Measurements from ENCODE around the gene TTC19.
"Not testable (repeated sequence)": the region's sequence is repeated elsewhere in the genome, so short reads cannot be mapped to it uniquely, and the experiment has no call there.

DNA sequence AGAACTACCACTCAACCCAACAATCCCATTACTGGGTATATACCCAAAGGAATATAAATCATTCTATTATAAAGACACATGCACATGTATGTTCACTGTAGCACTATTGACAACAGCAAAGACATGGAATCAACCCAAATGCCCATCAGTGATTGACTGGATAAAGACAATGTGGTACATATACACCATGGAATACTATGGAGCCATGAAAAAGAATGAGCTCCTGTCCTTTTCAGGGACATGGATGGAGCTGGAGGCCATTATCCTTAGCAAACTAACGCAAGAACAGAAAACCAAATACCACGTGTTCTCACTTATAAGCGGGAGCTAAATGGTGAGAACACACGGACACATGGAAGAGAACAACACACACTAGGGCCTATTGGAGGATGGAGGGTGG is 55.5 kb downstream of the TTC19 start:
- not testable (repeated sequence) for TF ChIP-seq POLR2AphosphoS5 (IDR thresholded peaks at IDR 0.05; ENCODE audit: low read depth); EZH2 (IDR thresholded peaks at IDR 0.05; ENCODE audit: low read depth, unreplicated experiment); CREB1 (CRISPR knock-in tag; IDR thresholded peaks at IDR 0.05; ENCODE audit: low read depth)
- TF ChIP-seq, protein P1, sequence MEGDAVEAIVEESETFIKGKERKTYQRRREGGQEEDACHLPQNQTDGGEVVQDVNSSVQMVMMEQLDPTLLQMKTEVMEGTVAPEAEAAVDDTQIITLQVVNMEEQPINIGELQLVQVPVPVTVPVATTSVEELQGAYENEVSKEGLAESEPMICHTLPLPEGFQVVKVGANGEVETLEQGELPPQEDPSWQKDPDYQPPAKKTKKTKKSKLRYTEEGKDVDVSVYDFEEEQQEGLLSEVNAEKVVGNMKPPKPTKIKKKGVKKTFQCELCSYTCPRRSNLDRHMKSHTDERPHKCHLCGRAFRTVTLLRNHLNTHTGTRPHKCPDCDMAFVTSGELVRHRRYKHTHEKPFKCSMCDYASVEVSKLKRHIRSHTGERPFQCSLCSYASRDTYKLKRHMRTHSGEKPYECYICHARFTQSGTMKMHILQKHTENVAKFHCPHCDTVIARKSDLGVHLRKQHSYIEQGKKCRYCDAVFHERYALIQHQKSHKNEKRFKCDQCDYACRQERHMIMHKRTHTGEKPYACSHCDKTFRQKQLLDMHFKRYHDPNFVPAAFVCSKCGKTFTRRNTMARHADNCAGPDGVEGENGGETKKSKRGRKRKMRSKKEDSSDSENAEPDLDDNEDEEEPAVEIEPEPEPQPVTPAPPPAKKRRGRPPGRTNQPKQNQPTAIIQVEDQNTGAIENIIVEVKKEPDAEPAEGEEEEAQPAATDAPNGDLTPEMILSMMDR (conservative IDR thresholded peaks at IDR 0.05; ENCODE audit: low read depth in 2 of 2), result not testable (repeated sequence)
- TF ChIP-seq, protein P2, sequence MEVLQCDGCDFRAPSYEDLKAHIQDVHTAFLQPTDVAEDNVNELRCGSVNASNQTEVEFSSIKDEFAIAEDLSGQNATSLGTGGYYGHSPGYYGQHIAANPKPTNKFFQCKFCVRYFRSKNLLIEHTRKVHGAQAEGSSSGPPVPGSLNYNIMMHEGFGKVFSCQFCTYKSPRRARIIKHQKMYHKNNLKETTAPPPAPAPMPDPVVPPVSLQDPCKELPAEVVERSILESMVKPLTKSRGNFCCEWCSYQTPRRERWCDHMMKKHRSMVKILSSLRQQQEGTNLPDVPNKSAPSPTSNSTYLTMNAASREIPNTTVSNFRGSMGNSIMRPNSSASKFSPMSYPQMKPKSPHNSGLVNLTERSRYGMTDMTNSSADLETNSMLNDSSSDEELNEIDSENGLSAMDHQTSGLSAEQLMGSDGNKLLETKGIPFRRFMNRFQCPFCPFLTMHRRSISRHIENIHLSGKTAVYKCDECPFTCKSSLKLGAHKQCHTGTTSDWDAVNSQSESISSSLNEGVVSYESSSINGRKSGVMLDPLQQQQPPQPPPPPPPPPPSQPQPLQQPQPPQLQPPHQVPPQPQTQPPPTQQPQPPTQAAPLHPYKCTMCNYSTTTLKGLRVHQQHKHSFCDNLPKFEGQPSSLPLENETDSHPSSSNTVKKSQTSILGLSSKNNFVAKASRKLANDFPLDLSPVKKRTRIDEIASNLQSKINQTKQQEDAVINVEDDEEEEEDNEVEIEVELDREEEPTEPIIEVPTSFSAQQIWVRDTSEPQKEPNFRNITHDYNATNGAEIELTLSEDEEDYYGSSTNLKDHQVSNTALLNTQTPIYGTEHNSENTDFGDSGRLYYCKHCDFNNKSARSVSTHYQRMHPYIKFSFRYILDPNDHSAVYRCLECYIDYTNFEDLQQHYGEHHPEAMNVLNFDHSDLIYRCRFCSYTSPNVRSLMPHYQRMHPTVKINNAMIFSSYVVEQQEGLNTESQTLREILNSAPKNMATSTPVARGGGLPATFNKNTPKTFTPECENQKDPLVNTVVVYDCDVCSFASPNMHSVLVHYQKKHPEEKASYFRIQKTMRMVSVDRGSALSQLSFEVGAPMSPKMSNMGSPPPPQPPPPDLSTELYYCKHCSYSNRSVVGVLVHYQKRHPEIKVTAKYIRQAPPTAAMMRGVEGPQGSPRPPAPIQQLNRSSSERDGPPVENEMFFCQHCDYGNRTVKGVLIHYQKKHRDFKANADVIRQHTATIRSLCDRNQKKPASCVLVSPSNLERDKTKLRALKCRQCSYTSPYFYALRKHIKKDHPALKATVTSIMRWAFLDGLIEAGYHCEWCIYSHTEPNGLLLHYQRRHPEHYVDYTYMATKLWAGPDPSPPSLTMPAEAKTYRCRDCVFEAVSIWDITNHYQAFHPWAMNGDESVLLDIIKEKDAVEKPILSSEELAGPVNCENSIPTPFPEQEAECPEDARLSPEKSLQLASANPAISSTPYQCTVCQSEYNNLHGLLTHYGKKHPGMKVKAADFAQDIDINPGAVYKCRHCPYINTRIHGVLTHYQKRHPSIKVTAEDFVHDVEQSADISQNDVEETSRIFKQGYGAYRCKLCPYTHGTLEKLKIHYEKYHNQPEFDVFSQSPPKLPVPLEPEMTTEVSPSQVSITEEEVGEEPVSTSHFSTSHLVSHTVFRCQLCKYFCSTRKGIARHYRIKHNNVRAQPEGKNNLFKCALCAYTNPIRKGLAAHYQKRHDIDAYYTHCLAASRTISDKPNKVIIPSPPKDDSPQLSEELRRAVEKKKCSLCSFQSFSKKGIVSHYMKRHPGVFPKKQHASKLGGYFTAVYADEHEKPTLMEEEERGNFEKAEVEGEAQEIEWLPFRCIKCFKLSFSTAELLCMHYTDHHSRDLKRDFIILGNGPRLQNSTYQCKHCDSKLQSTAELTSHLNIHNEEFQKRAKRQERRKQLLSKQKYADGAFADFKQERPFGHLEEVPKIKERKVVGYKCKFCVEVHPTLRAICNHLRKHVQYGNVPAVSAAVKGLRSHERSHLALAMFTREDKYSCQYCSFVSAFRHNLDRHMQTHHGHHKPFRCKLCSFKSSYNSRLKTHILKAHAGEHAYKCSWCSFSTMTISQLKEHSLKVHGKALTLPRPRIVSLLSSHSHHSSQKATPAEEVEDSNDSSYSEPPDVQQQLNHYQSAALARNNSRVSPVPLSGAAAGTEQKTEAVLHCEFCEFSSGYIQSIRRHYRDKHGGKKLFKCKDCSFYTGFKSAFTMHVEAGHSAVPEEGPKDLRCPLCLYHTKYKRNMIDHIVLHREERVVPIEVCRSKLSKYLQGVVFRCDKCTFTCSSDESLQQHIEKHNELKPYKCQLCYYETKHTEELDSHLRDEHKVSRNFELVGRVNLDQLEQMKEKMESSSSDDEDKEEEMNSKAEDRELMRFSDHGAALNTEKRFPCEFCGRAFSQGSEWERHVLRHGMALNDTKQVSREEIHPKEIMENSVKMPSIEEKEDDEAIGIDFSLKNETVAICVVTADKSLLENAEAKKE (CRISPR knock-in tag; IDR thresholded peaks at IDR 0.05), result not testable (repeated sequence)
